GM10248 (cell line): ENCODE results near the gene RPL10.

Experiments used
- CTCF ChIA-PET: fragments of 300-600 bp; sonication (Branson Sonifier 250); formaldehyde crosslinking; extraction: SDS; loops from one replicate; lab custom pipeline; 2021; ENCODE audit warnings: antibody characterized with exemption; lab: Yijun Ruan, JAX
- POLR2A ChIA-PET: fragments of 350-650 bp; sonication (Branson Sonifier 250); formaldehyde crosslinking; extraction: SDS; loops from one replicate; lab custom pipeline; 2020; ENCODE audit warnings: antibody characterized with exemption; lab: Yijun Ruan, JAX
- DNase-seq: peaks from one replicate; pipeline ENCODE4 v3.0.0; 2012; ENCODE audit errors: extremely low spot score
- TF ChIP-seq, protein P1 (sequence below): IDR thresholded peaks from 2 replicates; pipeline ENCODE4 v1.5.1; 2012; ENCODE audit warnings: mild to moderate bottlenecking, low read depth; ENCODE audit errors: extremely low read depth, missing control alignments, control extremely low read depth

RPL10 gene

GRCh38 chrX:154403858-154404257 is 5.7 kb downstream of the RPL10 start:
- ChIA-PET CTCF (no interaction called here), POLR2A (no interaction called here)
- DNase-seq = no peak
- TF ChIP-seq, protein P1, sequence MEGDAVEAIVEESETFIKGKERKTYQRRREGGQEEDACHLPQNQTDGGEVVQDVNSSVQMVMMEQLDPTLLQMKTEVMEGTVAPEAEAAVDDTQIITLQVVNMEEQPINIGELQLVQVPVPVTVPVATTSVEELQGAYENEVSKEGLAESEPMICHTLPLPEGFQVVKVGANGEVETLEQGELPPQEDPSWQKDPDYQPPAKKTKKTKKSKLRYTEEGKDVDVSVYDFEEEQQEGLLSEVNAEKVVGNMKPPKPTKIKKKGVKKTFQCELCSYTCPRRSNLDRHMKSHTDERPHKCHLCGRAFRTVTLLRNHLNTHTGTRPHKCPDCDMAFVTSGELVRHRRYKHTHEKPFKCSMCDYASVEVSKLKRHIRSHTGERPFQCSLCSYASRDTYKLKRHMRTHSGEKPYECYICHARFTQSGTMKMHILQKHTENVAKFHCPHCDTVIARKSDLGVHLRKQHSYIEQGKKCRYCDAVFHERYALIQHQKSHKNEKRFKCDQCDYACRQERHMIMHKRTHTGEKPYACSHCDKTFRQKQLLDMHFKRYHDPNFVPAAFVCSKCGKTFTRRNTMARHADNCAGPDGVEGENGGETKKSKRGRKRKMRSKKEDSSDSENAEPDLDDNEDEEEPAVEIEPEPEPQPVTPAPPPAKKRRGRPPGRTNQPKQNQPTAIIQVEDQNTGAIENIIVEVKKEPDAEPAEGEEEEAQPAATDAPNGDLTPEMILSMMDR = no peak

DNA sequence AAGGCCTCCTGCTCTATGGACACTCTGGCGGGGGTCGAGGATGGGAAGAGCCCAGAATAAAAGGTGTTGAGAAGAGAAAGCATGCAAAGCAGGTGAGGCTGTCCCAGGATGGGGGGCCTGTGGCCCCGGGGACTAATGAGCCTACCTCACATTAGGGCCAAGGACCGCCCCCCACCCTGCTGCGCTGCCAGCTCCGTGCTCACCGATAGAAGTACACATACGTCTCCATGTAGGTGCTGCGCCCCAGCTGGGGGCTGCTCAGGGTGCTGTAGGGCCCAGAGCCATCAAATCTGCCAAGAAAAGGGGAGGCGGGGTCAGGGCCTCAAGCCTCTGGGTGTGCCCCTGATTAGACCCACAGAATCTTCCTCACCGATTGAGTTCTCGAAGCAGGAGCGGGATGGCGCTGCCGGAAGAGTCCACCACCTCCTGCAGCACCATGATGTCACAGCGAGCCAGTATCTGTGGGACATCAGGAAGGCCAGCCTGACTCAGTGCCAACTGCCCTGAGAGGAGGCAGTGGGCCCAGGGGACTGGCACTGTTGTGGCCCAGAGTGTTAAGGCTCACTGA is 6.5 kb downstream of the RPL10 start:
- no peak for DNase-seq
- TF ChIP-seq, protein P1 = no peak
- POLR2A ChIA-PET = no interaction called here
- CTCF ChIA-PET = no interaction called here

DNA sequence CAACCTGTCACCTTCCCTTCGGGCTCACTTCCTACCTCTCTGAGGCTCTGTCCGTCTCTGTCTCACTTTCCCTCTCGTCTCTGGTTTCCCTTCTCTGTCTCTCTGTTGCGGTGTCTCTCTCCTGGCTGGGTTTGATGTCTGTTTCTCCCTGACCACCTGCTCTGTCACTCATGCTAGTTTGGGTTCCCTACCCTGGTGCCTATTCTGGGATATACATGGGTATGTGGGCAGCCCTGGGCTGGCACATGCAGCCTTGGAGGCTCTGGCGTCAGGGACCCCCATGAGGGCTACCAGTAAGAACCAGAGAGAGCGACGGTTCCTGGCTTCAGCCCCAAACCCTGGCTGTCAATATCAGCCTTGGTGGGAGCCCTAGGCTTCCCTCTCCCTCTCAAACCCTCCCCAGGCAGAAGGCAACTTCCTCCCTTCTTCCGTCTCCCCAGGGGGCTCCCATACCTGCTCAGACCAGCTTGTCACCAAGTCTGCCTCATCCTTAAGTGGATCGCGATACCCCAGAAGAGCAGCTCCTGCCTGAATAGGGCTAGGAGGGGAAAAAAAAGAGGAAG is 10.6 kb downstream of the RPL10 start:
- no peak for DNase-seq
- CTCF ChIA-PET = no interaction called here
- POLR2A ChIA-PET = no interaction called here
- TF ChIP-seq, protein P1 = no peak

DNA sequence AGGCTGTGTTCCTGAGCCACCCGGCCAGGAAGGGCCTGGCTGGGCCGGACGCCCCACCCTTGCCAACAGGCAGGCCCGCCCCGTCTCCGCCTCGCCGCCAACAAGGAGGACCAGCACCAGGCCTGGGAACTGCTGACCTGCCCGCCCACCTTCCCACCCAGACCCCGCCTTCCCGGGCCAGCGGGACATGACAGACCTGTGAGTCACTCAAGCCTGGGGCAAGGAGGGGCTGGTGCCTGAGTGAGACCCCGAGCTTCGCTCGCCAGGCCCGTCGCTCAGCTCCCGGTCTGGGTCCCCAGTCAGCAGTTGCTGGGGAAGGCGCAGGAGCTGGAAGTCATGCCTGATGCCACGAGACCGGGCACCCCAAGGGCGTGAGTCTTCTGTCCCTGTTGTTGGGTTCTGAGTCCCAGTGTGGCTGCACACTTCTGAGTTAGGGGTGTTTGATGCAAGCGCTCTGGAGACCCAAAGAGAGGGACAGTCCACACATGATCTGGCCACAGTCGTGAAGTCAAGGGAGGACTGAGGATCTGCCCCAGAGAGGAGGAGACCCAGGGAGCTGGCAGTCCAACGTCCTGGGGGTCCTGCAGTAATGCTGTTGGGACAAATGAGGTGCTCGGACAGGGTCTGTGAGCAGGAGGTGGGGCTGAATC is 11.2 kb downstream of the RPL10 start, which contains the start of gene DNASE1L1:
Gene DNASE1L1 (minus strand): TSS at position 33 of the 650 bp plus-strand sequence. CDS start 3,686 bp downstream, outside the sequence.
- ChIA-PET POLR2A (no interaction called here), CTCF (no interaction called here)

DNA sequence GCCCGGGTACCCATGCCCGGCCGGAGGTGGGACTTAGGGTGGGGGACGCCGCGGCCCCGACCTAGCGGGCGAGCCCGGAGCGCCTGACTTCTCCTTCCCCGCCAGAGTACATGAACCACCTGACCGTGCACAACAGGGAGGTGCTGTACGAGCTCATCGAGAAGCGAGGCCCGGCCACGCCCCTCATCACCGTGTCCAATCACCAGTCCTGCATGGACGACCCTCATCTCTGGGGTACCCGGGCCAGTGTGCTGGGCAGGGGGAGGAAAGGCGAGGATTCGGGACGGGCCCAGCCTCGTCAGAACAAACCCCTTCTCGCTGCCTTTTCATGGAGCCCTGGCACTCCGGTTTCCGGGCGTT is 13.8 kb downstream of the RPL10 start:
- DNase-seq = peak; percentile 72
- TF ChIP-seq, protein P1 = no peak
- POLR2A ChIA-PET = interaction anchor here (1.0 kb wide), 1 partner anchor 12 kb away, joined by 3 read pairs; no protein-coding TSS in a partner anchor
- CTCF ChIA-PET = interaction anchor here (1.3 to 2.4 kb wide), 4 partner anchors 9 to 39 kb away, joined by 3 to 12 read pairs (median 4); partner anchors contain the start of genes ATP6AP1 and RPL10

More for the DNA sequence above, 11.2 kb downstream of the RPL10 start, which contains the start of gene DNASE1L1:
- peak; percentile 75 for DNase-seq
- TF ChIP-seq, protein P1 = no peak

GRCh38 chrX:154412468-154412867 is 14.3 kb downstream of the RPL10 start:
- DNase-seq = no peak
- ChIA-PET CTCF (interaction anchor here (1.3 to 2.4 kb wide), 4 partner anchors 9 to 39 kb away, joined by 3 to 12 read pairs (median 4); partner anchors contain the start of genes ATP6AP1 and RPL10), POLR2A (interaction anchor here (1.0 kb wide), 1 partner anchor 13 kb away, joined by 3 read pairs; no protein-coding TSS in a partner anchor)
- TF ChIP-seq, protein P1 = no peak
